HG03520 (cell line): ENCODE results near the gene CCDC6.
A peak's percentile ranks its signal among the peaks of the same experiment; 100 is the strongest.

ENCODE experiments used
- ATAC-seq: cut with Tn5 transposase; IDR thresholded peaks from one replicate; pipeline ENCODE4 v1.9.1; 2021; ENCODE audit warnings: mild to moderate bottlenecking, moderate library complexity; ENCODE audit not compliant: unreplicated experiment

The CCDC6 gene

DNA sequence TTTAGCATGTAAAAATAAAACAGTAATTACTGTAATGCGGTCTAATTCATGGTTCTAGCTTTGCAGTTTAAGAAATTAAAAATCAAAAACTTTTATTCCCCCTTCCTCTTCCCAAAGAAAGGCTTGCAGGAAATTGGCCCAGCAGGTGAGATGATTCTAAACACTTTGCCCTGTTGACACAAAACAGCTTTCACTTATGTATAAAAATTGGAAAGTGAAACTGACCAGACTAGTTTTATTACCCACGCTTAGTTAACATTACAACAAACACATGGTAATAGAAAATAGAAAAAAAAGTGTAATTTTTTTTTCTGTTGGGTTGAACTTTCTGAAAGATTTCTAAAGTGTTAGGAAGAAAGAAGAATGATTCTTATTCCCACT is 1.2 kb upstream of the CCDC6 start:
- ATAC-seq, result no peak

DNA sequence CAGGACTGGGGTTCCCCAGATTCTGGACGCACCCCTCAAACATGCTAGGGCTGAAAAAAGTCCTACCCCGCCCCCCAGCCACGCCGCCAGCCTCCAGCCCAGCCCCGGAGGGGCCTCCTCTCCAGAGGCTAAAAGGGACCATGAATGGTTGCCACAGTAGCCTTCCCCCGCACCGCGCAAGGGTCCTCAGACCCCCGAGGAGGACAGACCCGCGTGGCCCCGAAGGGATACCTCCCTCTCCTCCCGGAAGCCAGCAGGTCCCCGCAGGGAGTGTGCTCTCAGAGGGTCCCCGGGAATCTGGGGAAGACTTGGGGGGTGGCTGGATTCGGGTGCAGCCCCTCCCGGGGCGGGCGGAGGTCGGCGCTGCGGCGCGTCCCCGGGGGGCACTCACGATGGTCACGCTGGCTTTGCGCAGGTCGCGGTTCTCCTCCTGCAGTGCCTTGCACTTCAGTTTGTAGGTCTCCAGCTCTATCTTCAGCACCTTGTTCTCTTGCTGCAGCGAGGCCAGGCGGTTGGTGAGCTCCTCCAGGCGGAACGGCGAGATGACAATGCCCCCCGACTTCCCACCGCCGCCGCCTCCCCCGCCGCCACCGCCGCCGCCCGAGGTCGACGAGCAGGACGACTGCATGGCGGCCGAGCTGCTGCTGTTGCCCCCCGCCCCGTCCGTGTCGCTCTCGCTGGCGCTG is 482 bp downstream of the CCDC6 start:
- peak; percentile 1 for ATAC-seq

DNA sequence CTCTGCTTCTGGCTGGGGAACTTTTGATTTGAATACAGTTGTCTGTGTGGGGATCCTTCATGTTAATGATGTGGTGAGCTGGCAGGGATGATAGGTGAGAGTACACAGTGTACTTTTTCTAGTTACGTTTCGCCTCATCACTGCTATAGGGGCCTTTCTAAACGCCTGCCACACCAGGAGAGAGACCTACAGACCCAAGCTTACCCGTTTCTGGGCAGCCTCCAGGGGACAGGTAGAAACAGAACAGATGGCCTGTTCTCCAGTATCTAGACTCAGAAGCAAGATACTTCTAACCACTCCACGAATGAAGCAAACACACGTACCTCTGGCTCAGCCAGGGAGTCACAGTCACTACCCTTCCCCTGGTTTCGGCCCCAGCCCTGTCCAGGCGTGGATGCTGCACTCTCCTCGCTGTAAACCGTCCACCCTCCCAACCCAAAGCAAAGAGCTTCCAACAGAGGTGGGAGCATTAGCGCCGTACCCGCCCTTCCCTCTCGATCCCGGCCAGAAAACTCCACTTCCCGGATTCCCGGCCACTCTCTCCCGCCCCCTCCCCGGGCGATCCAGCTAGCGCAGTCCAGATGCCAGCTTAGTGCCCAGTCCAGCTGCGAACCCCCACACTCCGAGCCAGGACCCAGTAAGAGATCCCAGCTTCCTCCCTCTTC is 1.2 kb downstream of the CCDC6 start:
- ATAC-seq, result peak; percentile 47

DNA sequence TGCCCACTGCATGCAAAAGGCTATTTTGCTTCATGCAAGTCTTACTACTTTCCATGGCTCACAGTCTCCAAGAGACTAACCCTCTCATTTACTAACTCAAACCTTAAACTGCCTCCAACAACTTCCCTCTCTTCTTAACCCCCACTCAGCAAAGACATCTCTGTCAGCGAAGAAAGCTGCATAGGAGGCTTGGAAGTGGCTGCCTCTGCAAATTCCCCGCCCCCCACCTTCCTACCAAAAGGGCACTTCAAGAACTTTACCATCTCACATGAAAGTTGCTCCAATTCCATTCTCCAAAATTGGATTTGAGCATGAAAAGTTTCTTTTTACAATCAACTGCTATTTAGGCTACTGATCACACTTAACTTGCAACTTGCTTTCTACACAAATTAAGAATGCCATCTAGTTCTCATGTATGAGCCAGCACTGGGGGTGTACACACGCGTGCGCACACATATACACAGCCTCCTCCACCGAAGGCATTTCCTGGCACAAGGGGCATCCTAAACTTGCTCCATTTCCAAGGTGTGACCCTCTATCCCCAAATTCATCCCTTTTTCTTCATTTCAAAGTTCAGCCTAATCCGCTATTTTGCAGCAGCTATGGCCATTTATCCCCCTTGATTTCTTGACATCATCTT is 1.8 kb downstream of the CCDC6 start:
- ATAC-seq, result no peak

DNA sequence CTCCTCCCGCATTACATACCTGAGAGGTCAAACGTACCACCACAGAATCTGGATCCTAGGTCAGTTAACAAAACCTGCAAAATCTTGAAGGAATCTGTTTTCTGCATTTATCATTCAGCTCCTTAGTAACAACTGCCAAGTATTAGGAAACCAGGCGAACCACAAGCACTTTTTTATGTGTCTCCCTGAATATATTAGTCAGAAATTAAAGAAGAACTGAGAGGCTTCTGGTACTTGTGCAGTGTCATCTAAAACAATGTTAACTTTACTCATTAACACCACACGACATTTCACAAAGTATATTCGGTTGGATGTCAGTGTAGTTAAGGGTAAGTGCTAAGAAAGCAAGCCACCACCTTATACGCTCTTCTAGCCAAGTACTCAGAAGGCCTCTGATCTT is 2.5 kb downstream of the CCDC6 start:
- no peak for ATAC-seq

DNA sequence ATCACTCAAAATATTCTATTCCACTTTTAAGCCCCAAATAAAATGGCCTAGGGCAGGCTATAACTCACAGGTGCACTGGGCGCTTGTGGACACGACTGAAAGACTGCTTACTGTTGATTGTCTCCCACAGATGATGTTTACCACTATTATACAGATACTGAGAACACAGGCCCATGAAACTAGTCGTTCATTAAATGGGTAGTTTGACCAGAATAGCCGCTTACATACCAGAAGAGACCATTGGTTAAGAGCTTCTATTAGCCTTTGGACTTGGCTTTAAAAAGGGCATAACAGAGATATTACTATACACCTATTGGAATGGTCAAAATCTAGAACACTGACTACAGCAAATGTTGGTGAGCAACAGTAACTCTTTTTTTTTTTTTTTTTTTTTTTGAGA is 4.3 kb downstream of the CCDC6 start:
- ATAC-seq, result no peak

DNA sequence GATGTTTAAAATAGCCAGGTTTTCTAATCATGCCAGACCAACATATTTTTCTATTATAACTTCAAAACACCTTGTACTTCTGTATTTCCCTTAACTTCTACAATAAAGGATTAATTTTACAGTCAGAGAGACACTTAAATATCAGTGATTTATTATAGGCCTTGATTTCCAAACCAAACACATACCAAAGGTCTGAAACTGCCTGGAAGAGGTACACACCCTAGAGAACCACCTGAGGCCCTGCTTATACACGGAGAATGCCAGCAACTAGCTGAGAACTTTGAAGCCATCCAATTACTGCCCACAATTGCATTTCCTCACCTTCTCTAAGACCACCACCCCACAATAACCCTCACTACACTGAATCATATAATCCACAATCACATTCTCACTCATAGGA is 4.9 kb downstream of the CCDC6 start:
- ATAC-seq, result no peak

DNA sequence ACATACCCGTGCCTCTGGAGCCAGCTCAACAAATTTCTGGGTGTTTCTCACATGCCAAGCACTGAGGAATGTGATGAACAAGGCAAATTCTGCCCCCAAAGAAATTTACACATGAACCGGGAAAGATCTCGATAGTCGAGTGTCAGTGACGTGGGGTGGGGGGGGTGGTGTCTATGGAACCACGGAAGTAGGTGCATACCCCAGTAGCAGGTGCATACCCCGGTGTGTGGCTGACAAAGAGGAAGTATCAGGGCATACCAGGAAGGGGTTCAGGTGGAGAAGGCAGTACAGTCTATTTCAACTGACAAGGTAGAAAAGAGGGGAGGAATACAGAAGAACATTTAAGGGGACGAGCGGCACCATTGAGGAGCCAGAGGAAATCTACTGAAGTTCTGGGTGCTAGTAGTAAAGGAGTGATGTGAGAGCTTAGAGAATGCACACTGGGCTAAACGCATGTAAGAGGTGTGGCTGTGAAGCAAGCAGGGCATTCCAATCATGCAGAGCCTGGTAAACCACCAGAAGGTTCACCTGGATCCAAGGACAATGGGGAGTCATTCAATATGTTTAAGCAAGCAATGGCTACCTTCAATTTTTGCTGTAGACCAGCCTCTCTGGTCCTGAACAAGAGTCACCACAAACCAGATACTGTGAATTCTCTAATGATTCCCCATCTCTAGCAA is 6.2 kb downstream of the CCDC6 start:
- no peak for ATAC-seq

DNA sequence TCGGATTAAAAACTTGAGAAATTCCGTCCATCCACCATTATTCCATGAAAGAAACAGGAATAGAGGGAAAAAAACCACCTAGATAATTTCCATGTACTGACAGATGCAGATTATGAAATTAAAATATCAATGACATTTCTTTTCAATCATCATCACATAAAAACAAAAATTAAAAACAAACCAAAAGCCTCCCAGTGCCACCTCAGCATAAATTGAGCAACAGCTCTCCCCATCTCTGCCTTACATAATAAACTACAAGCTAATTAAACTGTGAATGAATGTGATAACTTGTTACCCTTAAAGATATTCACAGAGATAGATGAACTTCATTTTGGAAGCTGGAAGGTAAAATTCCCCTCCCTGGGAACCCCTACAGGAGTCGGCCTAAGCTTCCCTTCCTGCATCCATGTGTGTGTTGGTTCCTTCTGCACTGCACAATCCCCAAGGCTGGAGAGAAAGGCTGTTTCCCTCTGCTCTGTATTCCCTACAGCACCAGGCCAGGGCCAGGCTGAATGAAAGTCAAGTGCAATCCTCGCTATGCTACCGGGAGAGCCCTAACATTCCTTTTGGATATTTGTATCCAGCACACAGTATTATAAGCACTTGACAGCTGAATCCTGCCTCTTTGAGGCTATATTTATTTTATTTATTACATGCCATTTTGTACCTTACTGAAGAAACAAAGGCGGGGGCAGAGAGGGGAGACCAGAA is 8.1 kb downstream of the CCDC6 start:
- ATAC-seq, result no peak

DNA sequence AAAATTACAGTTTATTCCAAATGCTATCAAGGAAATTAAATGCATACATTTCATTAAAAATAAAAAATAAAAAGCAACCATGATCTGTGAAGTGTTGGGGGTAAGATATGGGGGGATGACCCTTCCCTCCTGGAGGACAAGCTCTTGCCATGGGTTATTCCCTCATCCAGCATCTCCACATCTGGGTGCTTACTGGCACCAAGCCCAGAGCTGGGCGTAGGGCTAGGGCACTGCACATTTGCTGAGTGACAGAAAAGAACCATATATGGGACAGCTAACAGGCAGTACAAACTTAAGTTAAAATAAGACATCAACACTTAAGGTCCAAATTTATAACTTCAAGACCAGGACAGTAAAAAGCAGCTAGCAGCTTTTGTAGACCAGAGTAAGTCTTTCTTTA is 10.2 kb downstream of the CCDC6 start:
- ATAC-seq, result no peak

DNA sequence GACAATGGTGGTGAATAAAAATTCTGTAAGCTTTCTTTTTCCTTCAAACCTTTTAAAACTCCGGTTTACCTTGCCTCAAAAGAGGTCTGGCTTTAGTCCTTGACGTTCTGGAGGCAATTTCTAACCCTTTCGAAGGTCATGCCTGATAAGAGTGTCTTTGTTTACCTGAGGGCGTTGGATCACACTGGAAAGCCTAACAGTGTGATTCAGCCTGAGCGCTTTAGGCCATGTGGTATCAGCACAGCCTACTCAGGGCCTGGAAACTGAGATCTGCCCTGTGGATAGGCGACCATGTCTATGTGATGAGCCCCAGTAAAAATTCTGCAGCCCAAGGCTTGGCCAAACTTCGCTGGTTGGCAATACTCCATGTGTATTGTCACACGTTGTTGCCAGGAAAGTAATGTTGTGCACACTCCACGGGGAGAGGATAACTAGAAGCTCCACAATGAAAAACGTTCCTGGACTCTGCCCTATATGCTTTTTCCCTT is 10.7 kb downstream of the CCDC6 start:
- ATAC-seq, result no peak

DNA sequence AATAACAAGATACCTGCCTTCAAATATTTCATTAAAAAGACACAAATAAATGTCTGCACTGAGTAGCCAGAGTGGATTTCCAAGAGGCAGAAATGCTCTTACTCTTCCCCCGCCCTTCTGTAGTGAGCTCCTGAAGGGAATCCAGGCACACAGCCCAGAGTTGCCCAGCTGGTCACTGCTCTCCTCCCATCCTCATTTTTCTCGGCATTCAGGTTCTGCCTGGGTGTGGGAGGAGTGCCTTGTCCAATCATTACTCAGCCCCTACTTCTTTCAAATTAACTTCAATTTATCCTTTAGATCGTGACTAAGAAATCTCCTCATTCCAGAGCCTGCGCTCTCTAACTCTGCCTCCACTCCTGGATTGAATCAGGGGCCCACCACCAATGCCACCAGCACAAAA is 12.2 kb downstream of the CCDC6 start:
- ATAC-seq, result no peak

DNA sequence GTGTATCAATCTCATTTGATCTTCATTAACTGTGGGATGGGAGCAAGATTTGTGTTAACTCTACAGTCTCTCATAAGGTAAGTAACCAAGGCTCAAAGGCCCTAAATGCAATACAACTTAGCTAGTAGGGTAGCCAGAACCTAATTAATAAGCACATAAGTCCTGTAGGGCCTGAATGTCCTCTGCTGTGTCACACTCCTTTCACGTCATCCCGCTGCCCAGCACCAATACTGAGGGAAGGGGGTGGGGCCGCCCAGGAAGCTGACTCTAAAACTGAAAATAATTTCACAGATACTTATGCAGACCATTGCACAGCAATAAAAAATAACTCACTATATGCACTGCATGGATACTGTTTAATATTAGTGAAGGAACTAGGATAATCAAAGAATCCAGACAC is 13.7 kb downstream of the CCDC6 start:
- no peak for ATAC-seq

DNA sequence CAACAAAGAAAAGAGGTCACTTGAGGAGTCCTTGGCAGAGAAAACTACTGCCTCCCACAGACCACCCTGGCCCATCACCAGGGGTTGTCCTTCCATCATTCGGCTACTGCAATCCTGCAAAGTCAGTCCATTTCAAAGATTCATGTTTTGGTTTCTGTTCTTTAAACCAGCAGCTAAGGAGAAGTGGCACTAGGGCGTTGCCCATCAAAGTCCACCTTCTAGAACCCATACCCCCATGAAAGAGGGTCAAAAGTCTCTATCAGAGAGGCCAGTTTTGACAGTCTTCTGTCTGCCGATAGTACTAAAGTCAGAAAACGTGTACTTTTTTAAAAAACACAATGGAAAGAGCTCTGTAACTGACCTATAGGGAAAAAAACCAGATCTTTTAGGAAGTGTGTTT is 14.4 kb downstream of the CCDC6 start:
- no peak for ATAC-seq

DNA sequence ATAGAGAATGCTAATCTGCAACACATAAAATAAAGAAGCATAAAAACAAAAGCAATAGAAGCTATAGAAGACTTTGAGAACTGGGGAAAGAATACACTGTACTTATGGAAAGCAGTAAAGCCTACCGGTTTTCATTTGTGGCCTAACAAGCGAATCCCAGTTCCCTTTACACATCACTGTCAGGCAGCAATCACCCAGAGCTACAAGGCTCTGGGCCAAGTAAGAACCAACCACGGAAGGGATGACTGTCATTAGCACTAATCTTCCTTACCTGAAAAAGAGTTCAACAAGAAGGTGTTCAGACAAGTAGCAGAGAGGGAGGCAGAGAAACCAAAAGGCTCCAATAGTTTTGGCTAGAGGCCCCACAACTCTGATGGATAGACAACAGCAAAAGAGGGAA is 15.0 kb downstream of the CCDC6 start:
- no peak for ATAC-seq

DNA sequence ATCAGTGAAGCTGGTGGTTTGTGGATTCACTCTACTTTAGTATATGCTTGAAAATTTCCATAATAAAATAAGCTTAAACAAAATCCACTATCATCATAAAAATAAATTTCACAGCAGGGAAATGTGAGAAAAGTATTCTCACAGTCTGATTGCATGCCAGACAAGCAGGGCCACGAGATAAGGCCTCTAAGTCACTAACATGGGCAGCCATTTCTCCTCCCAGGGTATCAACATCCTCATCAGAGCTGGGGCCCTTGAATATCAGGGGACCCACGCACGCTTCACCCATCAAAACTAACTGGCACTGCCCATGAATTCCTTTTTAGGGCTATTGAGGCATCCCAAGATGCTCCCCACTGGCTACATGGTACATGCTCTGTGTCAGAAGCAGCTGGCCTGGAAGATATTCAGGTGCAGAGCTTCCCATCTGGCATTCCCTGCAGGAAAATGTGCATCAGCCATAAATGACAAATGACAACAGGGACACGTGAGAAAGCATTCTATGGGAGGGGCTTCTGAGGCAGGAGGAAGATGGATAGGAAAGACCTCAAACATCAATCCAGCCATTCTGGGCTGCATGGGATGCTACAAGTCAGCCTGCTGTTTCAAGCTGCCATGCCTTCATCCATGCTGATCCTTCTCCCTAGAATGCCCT is 17.4 kb downstream of the CCDC6 start:
- no peak for ATAC-seq

DNA sequence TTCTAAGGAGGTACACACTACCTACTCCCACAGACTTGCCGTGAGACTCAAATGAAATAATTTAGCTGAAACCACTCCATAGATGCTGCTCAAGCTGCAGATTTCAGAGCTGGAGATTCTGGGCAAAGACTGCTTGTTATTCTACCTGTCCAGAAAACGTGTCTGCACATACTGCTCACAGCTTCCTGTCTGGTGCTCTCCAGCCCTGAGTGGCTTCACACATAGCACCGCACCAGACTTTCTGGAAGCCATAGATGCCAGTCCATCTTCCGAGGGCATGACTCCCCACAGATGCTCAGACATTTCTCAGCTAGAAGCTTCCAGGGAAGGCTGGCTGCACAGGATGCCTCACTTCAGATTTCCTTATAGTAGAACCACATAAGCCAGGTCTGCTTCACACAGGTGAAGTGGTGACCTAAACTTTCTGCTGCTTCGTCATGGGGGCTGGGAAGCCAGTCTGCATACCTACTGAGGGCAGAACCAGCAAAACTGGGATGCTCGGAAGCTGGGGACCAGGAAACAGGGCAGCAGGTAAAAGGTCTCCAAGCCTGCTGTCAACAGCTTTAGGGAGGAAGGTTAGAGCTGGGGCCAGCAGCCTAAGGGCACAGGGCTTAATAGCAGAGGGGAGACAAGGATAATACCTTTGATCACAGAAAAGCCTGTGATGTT is 18.2 kb downstream of the CCDC6 start:
- no peak for ATAC-seq

DNA sequence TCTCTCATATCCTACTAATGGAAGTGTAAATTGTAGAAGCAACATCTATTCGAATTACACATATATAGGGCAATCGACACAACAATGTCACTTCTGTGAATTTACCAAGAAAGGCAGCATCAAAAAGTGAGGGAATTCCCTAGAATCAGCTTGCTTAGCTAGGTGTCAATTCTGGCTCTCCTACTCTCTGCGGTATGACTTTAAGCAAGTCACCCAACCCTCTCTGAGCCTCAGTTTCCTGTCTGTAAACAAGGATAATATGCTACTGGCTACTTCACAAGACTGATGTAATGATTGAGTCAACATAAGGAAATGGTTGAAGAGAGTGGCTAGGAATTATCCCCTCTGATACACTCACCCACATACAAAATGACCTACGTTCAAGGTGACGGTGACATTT is 19.4 kb downstream of the CCDC6 start:
- no peak for ATAC-seq

DNA sequence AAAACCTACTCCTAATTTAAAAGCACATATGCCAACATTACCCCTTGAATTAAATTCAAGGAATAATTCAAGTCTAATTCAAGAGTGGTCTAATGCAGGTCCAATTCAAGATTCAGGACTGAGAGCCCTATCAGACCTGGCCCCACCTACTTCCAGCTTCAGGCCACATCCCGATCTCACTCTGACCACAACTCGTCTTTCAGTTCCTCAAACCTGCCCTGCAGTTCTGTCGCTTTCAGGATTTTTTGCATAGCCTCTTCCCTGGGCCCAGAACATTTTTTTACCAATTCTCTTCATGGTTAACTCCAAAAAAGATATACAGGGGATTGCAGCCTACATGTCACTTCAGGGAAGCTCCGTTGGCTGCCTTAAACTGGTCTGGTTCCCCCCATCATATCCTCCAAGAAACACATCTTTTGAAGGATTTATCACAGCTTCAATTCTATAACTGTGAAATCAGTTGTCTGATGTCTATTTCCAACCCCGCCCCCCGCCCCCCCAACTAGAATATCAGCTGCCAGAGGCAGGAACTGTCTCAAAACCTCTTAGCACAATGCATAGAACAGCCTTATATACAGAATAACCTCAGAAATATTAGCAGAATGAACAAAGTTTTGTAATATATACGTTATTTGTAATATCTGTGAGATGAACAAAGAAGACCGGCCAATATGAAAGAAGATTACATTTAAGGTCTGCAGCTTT is 20.8 kb downstream of the CCDC6 start:
- peak; percentile 85 for ATAC-seq
